ENCODE data around the gene ELOVL5.

GRCh38 chr6:53338304-53338703 is 10.4 kb downstream of the ELOVL5 start:
- no peak for TF ChIP-seq CTCF (IDR thresholded peaks at IDR 0.05)
- TF ChIP-seq POLR2A (IDR thresholded peaks at IDR 0.05), result no peak
